Stimulated activated CD4-positive, alpha-beta T cell treated with anti-CD3 and anti-CD28 coated beads, Interleukin-1b, Interleukin-23, amount 100 ng/mL, for 1 hour (primary cell): ENCODE measurements around the gene NPBWR2.
"Not testable (repeated sequence)": the region's sequence is repeated elsewhere in the genome, so short reads cannot be mapped to it uniquely, and the experiment has no call there.

ENCODE experiments used
- DNase-seq, 2 donors: peaks; one replicate each; pipeline ENCODE4 v3.0.0-alpha.2; 2020; ENCODE audit warnings: low read depth in 2 of 2

Gene NPBWR2

GRCh38 chr20:64143018-64143801, 35.8 kb upstream of the NPBWR2 start:
- DNase-seq = no peak

DNA sequence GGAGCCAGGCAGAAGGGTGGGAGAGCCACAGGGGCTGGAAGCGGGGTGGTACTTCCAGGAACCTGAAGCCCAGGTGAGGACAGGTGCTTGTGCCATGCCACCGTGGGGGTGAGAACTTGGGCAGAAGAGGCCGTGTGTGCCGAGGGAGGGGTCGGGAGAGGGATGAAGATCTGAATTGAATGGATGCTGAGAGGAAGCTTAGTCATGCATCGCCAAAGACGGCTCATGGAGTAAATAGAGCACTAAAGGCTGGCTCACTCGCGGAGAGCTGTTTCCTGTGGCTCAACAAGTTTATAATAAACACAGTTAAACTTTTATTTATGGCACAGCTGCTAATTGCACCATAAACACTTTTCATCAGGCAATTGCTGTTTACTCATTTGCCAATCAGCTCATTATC, 35.2 kb upstream of the NPBWR2 start:
- DNase-seq = no peak

- no peak for DNase-seq
Observed at GRCh38 chr20:64140956-64141355, 33.6 kb upstream of the NPBWR2 start.

DNA sequence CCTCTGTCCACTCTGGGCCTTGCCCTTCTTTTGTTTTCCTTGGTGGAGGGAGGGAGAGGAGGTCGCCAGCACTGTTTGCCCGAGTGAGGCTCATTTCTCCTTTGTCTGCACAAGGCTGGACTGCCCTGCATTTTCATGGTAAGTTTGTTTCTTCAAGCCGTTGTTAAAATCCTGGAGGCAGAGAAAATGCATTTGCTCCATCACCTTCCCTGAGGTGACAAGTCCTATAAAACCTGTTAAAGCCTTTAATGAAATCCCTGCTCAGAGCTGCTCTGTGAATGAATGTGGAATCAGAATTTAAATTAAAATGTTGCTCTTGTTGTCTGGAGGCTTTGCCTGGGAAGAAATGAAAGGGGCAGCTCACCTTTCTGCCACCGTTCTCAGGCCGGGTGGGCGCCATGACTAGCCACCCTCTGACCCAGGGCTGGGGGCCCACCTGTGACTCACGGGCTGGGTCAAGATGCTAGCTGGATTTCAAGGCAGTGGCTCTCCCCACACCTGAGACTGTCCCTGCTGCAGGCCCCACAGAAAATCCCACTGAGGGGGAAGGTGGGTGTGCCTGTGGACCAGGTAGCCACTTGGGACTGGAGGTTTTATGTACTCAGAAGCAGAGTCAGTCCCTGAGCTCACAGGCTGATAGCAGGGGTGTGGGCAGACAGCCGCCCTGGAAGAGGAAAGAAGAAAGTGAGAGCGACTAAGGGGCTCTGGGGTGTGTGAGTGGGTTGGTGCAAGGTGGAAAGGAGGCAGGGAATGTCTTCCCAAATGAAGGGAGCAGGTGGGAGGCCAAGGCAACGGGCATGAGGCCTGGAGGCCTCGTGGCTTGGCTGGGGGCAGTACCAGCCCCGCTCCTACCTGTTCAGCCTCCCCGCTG, 32.9 kb upstream of the NPBWR2 start:
- no peak for DNase-seq

GRCh38 chr20:64139199-64140060, 32.1 kb upstream of the NPBWR2 start:
- no peak for DNase-seq

DNA sequence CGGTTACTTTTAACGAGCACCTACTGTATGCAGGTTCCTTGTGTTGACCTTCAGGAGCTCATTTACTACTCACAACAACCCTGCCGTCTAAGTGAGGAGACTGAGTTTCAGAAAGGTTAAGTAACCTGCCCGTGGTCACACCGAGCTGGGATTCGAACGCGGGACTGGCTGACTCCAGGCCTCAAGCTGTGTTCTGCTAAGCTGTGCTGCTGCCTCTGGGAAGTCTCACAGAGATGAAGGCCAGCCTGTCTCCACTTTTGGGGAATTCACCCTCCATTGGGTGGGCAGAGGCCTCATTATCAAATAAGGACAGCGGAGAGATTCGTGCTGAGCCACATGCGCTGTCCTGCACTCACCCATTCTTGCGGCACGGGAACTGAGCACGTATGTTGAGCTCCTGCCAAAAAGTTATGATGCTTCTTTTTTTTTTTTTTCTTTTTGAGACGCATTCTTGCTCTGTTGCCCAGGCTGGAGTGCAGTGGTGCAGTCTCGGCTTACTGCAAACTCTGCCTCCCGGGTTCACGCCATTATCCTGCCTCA, 31.0 kb upstream of the NPBWR2 start:
- no peak for DNase-seq

- no peak for DNase-seq
Observed at GRCh38 chr20:64137598-64138031, 30.2 kb upstream of the NPBWR2 start.

GRCh38 chr20:64136004-64136710, 28.8 kb upstream of the NPBWR2 start:
- no peak for DNase-seq

DNA sequence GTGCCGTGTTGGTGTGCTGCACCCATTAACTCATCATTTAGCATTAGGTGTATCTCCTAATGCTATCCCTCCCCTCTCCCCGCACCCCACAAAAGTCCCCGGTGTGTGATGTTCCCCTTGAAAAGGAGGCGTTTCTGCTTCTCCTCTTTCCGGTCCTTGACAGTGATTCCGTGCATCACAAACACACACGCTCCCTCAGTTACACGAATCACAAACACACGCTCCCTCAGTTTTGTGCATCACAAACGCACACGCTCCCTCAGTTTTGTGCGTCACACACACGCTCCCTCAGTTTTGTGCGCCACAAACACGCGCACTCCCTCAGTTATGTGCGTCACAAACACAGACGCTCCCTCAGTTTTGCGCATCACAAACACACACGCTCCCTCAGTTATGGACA, 27.4 kb upstream of the NPBWR2 start:
- DNase-seq = not testable (repeated sequence)

DNA sequence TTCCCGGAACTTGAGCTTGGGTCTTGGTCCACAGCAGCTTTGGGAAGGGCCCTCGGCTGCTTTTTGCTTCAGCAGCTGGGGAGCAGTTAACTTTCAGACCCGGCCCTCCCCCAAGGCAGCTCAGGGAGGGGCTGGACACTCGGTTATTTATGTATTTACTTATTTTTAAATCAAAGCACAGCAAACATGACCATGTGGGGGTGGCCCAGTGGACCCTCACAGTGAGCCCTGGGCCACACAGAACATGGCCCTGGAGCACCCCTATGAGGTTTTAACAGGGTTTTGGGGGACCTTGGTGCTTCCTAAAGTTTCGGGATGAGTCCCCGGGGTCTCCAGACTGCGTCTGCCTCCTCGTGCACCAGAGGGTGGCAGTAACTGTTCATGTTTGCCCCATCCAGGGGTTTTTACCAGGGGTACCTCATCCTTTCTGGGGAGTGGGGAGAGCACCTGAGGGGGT, 26.6 kb upstream of the NPBWR2 start:
- DNase-seq = no peak

DNA sequence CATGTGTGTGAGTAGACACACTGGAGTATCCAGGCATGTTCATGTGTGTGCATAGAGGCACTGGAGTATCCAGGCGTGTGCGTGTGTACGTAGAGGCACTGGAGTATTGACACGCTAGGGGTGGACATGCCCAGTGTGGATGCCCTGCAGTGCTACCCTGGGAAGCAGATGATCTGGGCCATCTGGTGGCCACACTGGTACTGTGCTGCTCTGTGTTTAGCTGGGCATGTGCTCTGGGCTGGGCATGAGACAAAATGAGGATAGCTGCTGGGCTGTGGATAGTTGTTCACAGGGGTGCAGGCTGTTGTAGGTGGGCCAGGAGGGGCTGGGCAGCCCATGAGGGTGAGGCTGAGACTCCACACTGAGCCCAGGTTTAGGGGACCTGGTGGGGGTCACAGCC, 24.0 kb upstream of the NPBWR2 start:
- no peak for DNase-seq

- DNase-seq = no peak
Observed at GRCh38 chr20:64130876-64131275, 23.5 kb upstream of the NPBWR2 start.

DNA sequence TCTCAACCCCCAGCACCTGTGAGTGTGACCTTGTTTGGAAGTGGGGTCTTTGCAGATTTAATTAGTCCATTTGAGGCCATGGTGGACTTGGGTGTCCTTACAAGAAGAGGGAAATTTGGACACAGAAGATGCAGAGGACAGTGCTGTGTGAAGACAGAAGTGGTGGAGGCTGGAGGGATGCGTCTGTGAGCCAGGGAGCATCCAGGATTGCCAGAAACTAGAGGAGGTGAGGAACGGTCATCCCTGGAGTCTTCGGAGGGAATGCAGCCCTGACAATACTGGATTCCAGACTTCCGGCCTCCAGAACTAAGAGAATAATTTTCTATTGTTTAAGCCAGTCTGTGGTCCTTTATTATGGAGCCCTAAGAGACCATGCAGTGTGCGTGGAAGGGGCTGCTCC, 22.9 kb upstream of the NPBWR2 start:
- no peak for DNase-seq

GRCh38 chr20:64129146-64129782, 21.9 kb upstream of the NPBWR2 start:
- no peak for DNase-seq

DNA sequence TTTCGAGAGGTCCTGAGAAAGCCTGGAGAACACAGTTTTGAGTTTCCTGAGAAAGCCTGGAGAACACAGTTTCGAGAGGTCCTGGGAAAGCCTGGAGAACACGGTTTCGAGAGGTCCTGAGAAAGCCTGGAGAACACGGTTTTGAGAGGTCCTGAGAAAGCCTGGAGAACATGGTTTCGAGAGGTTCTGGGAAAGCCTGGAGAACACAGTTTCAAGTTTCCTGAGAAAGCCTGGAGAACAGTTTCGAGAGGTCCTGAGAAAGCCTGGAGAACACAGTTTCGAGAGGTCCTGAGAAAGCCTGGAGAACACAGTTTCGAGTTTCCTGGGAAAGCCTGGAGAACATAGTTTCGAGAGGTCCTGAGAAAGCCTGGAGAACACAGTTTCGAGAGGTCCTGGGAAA, 16.2 kb upstream of the NPBWR2 start:
- not testable (repeated sequence) for DNase-seq

- not testable (repeated sequence) for DNase-seq
Observed at GRCh38 chr20:64122927-64123326, 15.6 kb upstream of the NPBWR2 start.

DNA sequence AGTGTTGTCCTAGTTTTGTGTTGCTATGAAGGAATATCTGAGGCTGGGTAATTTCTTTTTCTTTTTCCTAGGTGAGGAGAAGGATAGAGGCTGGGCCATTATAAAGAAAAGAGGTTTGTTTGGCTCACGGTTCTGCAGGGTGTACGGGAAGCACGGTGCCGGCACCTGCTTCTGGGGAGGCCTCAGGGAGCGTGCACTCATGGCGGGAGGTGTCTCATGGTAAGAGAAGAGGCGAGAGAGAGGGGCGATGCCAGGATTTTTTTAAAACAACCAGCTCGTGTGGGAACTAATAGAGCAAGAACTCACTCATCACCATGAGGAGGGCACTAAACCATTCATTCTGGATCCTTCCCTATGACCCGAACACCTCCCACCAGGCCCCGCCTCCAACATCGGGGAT, 14.2 kb upstream of the NPBWR2 start:
- no peak for DNase-seq

DNA sequence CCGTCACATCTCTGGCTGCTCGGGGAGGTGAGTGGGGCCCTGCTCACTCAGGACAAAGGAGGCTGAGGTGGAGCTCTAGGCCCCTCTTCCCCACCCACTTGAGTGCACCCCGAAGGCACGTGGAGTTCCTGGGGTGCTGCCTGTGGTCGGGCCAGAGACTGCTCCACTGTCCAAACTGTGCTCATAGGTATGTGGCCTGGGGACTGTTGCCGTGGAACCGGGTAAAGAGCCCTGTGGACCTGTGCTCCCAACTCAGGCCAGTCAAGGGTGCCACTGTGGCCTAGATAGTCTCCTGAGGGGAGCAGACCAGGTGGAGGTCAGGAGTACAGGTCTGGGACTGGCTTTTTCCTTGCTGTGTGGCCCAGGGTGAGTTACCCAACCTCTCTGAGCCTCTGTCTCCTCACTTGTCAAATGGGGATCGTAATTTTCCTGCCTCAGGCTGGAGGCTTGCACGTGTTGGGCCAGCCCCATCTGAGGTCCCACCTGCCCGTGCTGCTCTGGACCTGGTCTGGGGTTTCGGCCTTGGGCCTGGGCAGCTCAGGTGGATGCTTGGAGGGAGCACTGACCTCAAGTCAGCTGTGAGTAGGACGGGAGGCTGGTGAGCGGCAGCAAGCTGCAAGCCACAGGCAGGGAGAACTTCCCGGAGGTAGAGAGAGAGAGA, 12.4 kb upstream of the NPBWR2 start:
- no peak for DNase-seq

DNA sequence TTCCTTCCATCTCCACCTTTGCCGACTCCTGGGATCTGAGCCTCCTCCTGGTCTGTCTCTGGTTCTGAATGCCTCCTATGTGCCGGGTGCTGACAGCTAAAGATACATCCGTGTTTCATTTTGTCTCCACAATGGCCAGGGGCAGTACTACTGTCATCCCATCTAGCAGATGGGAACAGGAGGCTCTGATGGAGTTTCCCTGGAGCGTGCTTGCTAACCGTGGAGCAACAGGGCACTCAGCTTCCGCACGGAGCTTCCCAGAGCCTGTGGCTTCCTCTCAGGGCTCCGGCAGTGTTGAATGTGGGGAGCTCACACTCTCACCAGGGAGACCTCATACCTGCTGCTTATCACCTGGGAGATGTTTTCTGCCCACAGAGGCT, 11.9 kb upstream of the NPBWR2 start:
- no peak for DNase-seq

DNA sequence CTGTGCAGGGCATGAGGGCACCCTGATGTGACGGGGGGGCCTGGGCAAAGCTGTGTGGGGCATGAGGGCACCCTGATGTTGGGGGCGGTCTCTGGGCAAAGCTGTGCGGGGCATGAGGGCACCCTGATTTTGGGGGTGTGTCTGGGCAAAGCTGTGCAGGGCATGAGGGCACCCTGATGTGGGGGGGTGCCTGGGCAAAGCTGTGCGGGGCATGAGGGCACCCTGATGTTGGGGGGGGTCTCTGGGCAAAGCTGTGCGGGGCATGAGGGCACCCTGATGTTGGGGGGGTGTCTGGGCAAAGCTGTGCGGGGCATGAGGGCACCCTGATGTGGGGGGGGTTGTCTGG, 10.0 kb upstream of the NPBWR2 start:
- not testable (repeated sequence) for DNase-seq
